Measurements from ENCODE around the gene DCST2.

DNA sequence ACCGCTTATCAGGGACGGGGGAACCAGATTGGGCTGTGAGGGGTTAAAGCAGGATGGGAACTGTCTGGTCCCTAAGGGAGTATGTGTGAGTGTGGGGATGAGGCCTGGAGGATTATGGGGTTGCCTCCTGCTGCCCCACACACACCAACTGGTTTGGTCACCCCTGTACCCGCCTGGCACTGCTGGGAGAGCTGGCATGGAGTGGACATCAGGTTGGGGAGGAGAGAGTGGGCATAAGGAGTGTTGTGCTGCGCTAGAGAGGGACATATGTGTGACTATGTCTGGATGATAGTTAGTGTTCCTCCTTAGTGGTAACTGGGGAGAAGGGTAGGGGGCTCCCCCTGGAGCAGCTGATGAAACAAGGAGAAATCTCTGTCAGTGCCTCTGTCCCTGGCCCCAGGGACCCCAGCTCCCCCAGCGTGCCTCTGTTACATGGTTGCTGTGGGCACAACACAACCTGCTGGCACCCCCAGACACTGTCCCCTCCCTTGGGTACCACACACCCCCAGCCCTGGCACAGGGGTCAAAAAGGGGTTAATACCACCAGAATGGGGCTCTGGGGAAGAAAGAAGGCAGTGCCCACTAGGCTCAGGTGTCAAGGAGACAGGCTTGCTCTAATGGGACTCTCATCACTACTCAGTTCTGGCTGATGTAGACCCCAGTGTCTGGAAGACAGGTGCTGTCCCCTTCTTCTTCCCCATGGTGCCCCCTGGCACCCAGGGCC is 29.1 kb downstream of the DCST2 start:
- no peak for TF ChIP-seq POLR2A (IDR thresholded peaks at IDR 0.05)
- TF ChIP-seq, protein P1, sequence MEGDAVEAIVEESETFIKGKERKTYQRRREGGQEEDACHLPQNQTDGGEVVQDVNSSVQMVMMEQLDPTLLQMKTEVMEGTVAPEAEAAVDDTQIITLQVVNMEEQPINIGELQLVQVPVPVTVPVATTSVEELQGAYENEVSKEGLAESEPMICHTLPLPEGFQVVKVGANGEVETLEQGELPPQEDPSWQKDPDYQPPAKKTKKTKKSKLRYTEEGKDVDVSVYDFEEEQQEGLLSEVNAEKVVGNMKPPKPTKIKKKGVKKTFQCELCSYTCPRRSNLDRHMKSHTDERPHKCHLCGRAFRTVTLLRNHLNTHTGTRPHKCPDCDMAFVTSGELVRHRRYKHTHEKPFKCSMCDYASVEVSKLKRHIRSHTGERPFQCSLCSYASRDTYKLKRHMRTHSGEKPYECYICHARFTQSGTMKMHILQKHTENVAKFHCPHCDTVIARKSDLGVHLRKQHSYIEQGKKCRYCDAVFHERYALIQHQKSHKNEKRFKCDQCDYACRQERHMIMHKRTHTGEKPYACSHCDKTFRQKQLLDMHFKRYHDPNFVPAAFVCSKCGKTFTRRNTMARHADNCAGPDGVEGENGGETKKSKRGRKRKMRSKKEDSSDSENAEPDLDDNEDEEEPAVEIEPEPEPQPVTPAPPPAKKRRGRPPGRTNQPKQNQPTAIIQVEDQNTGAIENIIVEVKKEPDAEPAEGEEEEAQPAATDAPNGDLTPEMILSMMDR (IDR thresholded peaks at IDR 0.05) = no peak

Data from lower leg skin (tissue), 3 donors.